ENCODE measurements around the gene CASP3. TPM values are rescaled to one million over a fixed set of nuclear protein-coding genes. Genes with fewer than 3 reads are reported as not detected.

Gene CASP3
- polyA plus RNA-seq, 3 donors: 30.9 to 34.3 (median 32.2) TPM

Other genes starting within 250 kb of the CASP3 start
- gene IRF2, start 174.9 kb downstream of the CASP3 start, polyA plus RNA-seq (ENCODE audit: insufficient read length in 3 of 3): 10 to 100 TPM; 30.9 to 35.1 (median 31.4) TPM
- gene PRIMPOL, start 291 bp upstream of the CASP3 start, polyA plus RNA-seq (ENCODE audit: insufficient read length in 3 of 3): 10 to 100 TPM; 27.1 to 32.5 (median 32.2) TPM
- 10 to 100 TPM; 39.1 to 49.2 (median 47.2) TPM for gene CENPU, start 84.6 kb upstream of the CASP3 start, polyA plus RNA-seq (ENCODE audit: insufficient read length in 3 of 3)
- gene ACSL1, start 176.5 kb upstream of the CASP3 start, polyA plus RNA-seq (ENCODE audit: insufficient read length in 3 of 3): 10 to 100 TPM; 43.8 to 61.2 (median 51.9) TPM